GM21825 (cell line): ENCODE measurements around the gene SERP2.

Experiments
- ATAC-seq: cut with Tn5 transposase; IDR thresholded peaks from one replicate; pipeline ENCODE4 v1.9.1; 2021; ENCODE audit warnings: mild to moderate bottlenecking, moderate library complexity; ENCODE audit not compliant: unreplicated experiment

The SERP2 gene

DNA sequence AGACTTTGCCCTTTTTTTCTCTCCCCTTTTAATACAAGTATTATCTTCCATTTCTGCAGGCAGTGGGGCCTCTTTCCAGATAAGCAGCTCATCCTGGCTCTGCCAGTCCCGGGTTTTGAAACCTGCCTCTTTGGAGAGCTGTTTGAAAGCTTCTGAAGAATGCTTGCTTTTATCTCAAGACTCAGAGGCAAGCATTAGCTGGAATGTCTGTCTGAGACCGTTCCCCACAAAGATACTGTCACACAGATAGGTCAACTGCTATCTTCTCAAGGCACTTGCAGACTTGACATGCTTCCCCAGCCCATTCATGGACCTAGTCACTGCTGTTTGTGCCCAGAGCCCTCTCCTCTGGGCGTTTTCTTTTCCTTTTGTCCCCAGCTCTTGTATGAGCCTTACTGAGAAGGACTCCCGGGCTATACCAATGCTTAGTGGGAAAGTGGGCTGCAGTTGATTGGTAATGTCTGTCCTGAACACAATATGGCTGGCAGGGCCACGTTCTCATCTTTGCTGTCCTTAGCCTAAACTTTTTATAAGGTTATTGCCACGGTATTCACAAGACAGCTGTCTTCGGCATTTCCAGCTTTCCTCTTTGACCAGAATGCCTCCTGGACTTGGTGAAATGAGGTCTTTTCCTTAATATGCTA is 13.4 kb downstream of the SERP2 start:
- no peak for ATAC-seq

GRCh38 chr13:44388427-44389059 is 14.9 kb downstream of the SERP2 start:
- no peak for ATAC-seq

- ATAC-seq, result no peak
Observed at GRCh38 chr13:44389060-44389666, 15.5 kb downstream of the SERP2 start.

- no peak for ATAC-seq
Observed at GRCh38 chr13:44389876-44390275, 16.3 kb downstream of the SERP2 start.

- ATAC-seq, result no peak
Observed at GRCh38 chr13:44393391-44393790, 19.8 kb downstream of the SERP2 start.

DNA sequence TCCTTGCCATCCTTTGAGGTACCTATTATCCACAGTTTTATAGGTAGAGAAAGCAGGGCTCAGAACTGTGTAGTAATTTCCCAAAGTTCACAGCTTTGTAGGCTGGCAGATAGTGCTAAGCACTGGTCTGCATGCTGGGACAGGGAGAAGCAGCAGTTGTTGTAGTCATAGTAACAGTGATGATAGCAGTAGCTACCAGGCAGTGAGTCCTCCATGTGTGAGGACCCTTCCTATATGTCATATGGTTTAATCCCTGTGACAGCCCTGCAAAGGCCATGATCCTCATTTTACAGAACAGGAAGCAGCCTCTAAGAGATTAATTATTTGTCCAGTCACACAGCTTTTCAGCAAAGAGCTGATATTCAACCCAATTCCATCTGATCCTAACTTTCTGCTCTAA is 21.0 kb downstream of the SERP2 start:
- no peak for ATAC-seq

- no peak for ATAC-seq
Observed at GRCh38 chr13:44395976-44396694, 22.5 kb downstream of the SERP2 start.

DNA sequence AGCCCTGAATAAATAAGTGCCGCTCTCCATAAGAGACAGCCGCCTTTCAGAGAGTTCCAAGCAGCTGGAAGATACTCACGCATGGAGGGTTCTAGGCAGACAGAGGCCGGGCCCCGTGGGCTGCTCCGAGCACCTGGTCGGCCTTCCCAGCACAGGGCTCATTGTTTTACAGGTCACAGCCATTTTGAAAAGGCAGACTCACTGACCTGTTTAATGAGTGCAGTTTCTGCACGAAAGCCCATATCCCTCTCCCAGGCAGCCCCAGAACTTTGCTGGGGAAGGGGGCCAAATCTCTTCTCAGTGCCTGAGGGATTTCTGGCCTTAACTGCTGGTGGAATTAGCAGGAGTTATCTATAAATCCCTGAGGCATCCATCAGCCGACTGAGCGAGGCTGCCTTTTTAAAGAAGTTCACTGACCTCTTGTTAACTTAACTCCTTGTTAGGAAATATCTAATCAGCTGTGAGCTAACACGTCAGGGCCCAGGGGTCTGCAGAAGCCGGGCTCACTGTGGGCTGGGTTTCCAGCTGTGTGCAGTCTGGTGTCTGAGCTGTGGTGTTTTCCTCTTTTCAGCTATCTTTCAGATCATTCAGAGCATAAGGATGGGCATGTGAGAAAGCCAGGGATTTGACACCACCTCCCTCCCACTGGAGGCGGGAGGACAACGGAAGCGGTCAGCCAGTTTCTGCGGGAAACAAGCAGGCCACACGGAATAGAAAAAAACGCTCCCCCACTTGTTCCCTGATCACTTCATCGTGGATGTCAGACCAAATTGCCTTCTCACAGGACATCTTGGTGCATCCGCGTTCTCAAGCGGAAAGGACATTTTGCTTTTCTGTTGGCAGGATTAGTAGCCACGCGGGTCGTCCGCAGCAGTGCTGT is 23.3 kb downstream of the SERP2 start:
- ATAC-seq, result no peak

- no peak for ATAC-seq
Observed at GRCh38 chr13:44397766-44398223, 24.2 kb downstream of the SERP2 start.

DNA sequence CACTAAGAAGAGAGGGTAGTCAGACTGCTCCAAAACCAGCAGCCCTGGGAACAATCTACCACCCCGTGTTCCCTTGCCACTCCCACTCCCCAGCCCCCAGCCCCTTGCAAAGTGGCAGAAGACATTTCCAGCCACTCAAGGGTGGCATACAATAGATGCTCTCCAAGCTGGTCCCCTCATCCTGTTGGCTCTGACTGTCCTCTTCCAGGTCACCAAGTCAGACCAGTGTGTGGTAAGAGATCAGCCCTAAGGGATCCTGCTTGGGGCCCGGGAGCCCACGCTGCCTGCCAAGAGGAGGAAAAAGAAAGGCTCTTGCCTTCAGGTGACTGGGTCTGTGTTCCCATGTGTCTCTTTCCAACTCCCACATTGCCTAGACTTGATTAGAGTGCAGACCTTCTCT is 25.0 kb downstream of the SERP2 start:
- no peak for ATAC-seq

DNA sequence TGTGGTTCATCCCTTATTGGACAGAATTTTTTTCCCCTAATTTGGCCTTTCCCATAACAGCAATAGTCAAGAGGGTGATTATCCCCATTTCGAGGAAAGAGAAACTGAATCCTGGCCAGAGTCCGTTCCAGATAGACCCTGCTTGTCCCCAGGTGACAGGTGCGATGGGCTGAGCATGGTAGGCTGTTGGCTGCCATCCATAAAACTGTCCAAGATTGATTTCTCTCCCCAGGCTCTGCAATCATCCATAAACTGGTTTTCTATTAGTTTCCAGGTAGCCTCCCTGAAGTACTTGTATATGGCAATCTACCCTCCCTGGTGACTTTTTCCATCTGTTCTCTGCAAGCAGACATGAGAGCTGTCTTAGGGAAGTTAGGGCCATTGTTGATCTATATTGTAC is 25.4 kb downstream of the SERP2 start:
- ATAC-seq, result no peak

- no peak for ATAC-seq
Observed at GRCh38 chr13:44400736-44401135, 27.1 kb downstream of the SERP2 start.

- ATAC-seq, result no peak
Observed at GRCh38 chr13:44401577-44401976, 28.0 kb downstream of the SERP2 start.

- no peak for ATAC-seq
Observed at GRCh38 chr13:44402899-44403445, 29.3 kb downstream of the SERP2 start.

DNA sequence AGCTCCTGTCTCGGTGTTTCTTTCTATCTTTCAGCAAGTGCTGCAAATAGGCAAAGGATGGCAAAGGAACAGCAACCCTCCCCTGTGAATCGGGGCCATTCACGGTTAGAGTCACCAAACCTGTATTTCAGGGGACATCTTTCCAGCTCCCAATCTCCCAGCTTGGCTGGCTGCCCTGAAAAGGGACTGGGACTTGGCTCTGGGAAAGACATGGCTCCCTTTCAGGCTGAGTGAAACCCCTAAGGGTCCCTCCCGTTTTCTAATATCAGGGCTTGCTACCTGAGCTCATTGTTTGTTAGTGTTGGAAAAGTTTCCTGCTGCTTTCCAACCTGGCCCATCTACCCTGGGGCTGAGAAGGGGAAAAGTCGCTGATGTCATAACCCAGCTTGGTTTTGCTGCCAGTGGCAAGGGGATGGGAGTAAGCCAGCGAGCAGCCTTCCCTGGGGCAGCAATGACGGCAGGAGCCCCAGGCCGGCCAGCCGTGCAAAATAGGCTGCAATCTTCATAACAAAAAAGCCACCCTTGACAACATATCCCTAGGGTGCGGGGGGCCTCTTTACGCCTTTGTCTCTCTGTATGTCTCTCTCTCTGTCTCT is 29.9 kb downstream of the SERP2 start:
- ATAC-seq, result no peak

- no peak for ATAC-seq
Observed at GRCh38 chr13:44404261-44405132, 30.9 kb downstream of the SERP2 start.

GRCh38 chr13:44406617-44407016 is 33.0 kb downstream of the SERP2 start:
- no peak for ATAC-seq

- no peak for ATAC-seq
Observed at GRCh38 chr13:44407379-44407778, 33.8 kb downstream of the SERP2 start.

GRCh38 chr13:44407891-44408290 is 34.3 kb downstream of the SERP2 start:
- ATAC-seq, result no peak
